ENCODE results near the gene TTC22.

TTC22 gene

GRCh38 chr1:54834007-54834541 is 33.0 kb upstream of the TTC22 start:
- DNase-seq (ENCODE audit: low spot score) = no peak

DNA sequence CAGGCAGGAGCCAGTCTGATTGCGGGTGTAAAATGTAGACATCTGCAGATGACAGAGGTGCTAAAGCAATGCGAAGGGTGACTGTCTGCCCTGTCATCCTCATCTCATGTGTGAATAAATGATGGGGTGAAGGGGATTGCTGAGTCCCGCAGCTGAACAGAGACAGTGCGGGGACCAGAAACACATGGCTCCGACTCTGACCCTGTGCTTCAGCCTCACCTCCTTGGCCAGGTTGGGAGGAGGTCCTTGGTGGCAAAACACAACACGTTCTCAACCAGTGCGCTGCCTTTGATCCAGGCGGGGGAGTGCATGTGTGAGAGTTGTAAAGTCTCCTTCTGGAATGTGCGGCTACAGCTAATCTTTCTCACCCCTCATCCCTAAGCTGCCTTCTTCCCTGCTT is 32.0 kb upstream of the TTC22 start:
- DNase-seq (ENCODE audit: low spot score) = no peak

DNA sequence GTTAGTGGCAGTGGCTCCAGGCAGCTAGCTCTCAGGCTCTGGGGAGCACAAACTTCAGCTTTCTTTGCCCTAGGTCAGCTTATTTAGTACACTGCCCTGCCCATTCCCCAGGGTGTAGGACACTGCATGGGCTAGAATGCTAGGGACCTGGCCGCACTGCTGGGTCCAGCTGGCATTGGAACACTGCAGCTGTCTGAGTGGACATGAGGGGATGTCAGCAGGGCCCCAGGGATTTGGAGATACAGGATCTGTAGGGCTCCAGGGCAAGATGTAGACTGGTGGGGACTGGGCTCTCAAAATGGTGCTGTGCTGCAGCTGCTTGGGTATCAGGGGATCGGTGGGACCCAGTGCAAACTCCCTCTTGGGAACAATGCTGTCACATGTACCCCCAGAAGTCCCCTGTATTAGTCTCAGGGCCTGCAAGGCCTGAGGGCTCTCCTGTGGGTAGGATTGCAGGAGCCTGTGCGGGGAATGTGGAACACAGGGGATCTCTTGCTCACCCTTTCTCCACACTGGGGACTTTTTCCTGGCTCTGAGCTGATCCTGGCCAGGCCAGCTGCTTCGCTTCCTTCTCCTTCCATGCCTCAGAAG is 25.2 kb upstream of the TTC22 start:
- DNase-seq (ENCODE audit: low spot score) = no peak

- DNase-seq (ENCODE audit: low spot score) = no peak
Measured at GRCh38 chr1:54825696-54826095, 24.6 kb upstream of the TTC22 start.

- DNase-seq (ENCODE audit: low spot score) = no peak
Measured at GRCh38 chr1:54823670-54824069, 22.5 kb upstream of the TTC22 start.

DNA sequence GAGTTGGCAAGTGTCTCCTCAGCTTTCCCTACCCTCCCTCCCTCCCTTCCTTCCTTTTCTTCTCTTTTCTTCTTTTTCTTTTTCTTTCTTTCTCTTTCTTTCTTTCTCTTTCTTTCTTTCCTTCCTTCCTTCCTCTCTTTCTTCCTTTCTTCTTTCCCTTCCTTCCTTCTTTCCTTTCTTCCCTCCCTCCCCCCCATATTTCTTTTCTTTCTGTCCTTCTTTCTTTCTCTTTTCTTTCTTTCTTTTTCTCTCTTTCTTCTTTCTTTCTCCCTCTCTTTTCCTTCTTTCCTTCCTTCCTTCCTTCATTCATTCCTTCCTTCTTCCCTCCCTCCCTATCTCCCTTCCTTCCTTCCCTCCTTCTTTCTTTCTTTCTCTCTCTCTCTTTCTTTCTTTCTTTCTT is 18.6 kb upstream of the TTC22 start:
- no peak for DNase-seq (ENCODE audit: low spot score)

- no peak for DNase-seq (ENCODE audit: low spot score)
Measured at GRCh38 chr1:54819195-54819536, 18.0 kb upstream of the TTC22 start.

- DNase-seq (ENCODE audit: low spot score) = no peak
Measured at GRCh38 chr1:54818461-54819194, 17.5 kb upstream of the TTC22 start.

GRCh38 chr1:54816951-54817350 is 15.8 kb upstream of the TTC22 start:
- DNase-seq (ENCODE audit: low spot score) = no peak

DNA sequence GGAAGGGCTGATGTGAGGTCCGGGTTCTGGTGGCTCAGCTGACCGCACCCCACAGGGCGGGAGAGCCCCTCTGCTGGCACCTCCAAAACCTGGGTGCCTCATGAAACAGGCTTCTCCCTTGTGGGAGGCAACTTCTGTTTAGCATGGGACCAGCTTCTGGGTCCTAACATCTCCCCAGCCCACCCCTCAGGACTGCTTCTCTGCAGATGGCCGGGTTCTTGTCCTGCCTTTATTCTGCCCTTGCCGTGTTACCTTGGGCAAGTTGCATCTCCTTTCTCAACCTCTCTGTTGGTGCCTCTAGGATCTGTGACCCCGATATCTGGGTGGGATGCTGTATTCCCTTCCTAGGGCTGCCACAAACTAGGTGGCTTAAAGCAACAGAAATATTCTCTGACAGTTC is 15.0 kb upstream of the TTC22 start:
- DNase-seq (ENCODE audit: low spot score) = no peak

DNA sequence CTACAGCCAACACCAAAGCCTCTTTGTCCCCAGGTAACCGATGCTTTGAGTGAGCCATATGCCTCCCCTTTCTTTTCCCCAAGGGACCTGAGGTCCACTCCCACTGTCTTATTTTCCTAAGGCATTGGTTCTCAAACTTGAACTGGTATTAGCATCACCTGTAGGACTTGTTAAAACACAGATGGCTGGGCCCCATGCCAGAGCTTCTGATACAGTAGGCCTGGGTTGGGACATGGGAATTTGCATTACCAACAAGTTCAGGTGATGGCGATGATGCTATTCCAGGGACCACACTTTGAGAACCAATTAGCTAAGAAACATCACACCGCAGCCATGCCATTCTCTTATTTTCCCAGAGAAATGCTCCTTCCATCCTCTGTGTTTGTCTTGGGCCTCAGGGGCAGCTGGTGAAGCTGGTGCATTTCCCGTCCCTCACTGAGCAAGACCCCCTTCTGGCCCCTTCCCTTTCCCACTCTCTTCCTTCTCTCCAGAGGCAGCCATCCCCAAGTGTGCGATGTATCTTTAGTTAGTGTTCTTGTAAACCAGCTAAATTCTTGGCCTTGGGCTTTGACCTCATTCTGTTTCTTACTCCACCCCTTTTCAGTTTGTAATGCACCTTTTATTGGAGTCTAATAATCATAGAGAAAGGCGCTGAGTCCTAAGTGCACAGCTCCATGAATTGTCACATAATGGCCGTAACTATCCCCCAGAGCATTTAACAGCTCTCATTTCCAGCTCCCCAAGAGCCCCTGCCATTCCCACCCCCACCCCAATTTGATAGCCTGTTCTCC is 14.2 kb upstream of the TTC22 start:
- DNase-seq (ENCODE audit: low spot score) = no peak

DNA sequence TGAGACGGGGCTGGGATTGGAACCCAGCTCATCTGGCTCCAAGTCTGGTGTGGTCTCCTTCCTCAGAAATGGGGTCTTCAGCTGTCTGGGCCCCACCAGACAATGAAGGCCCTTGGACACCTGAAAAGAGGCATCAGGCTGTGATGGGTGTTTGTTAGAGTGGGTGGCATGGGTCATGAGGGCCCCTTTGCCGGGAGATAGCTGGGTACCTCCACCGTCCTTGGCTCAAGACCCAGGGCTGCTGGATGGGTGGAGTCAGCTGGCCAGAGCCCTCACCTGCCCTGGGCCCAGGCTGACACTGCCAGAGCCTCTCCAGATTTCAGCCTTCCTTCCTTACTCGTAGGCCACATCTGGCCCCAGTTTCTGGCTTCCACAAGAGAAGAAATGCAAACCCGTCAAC is 13.4 kb upstream of the TTC22 start:
- DNase-seq (ENCODE audit: low spot score) = no peak

DNA sequence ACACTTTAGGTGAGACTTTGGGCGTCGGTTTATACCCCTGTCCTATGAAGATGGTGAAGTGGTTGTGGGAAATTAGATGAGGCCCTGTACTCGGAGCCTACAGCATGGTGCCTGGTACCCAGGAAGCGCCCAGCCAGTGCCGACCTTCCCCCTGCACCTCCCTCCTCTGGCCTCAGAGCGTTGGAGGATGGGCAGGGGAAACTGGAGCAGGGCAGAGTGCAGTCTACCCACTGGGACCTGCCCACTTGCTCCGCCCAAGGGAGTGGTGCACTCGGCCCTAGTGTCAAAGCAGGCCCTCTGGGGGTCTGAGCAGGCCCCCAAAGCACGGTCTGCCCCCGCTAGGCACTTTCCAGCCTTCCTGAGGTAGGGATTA is 13.0 kb upstream of the TTC22 start:
- DNase-seq (ENCODE audit: low spot score) = no peak

GRCh38 chr1:54813485-54814125 is 12.5 kb upstream of the TTC22 start:
- no peak for DNase-seq (ENCODE audit: low spot score)

DNA sequence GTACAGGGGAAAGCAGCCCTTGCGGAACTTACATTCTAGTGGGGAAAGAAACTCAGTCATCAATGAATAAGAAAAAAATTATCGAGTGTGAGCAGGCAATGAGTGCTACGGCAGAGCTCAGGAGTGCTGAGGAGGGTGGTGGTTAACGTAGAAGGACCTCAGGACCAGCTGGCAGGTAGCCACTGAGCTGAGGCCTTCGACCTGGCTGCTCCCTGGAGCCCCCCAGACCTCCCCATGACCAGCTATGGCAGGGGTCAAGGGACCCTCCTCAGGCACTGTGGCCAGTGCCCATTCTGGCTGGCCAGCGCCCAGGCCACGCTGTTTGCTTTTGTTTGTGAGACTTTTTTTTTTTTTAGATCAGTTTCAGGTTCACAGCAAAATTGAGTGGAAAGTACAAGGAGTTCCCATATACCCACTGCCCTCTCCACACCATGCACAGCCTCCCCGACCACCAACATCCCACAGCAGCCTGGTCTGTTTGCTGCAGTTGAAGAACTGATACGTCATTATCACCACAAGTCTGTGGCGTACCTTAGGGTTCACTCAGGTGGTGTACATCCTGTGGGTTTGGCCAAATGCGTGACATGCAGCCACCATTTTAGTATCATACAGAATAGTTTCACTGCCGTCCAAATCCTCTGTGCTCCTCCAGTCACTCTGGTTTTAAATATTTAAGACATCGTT is 11.8 kb upstream of the TTC22 start:
- DNase-seq (ENCODE audit: low spot score) = no peak

- no peak for DNase-seq (ENCODE audit: low spot score)
Measured at GRCh38 chr1:54811739-54812655, 10.9 kb upstream of the TTC22 start.

- DNase-seq (ENCODE audit: low spot score) = no peak
Measured at GRCh38 chr1:54811066-54811465, 9.9 kb upstream of the TTC22 start.

DNA sequence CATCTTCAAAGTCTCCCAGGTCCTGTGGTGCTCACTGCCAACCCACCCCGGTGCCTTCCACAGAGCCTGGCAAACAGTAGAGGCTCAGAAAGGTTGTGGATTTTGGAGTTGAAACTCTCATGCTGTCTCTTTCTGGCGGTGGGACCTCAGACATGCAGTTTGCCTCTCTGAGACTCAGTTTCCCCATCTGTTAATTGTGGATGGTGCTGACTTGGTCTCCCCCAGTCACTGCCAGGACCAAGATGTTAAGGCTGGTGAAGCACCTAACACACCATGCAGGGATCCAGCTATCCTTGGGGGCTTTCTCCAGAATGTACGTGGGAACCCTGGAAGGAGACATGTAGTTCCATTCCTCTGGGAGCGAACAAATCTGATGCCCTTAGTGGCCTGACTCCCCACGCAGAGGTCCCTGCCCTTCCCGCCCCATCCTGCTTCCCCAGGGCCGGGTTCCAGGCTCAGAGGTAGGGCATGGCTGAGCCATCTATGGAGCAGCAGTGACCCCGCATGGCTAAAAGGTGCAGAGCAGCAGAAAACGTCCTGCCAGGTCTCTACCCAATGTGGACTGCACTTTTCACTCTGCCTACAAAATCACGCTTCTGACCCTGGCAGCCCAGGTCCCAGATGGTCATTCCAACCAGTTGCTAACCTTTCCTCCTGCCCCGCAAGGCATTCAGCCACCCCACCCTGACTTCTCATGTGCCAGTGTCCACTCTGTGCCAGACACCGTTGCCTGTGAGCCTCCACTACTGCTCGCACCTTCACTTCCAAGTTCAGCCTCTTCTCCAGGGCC is 9.2 kb upstream of the TTC22 start:
- DNase-seq (ENCODE audit: low spot score) = peak; percentile 67

- DNase-seq (ENCODE audit: low spot score) = no peak
Measured at GRCh38 chr1:54809496-54810074, 8.5 kb upstream of the TTC22 start.
